ENCODE data around the gene PGLYRP1.

Gene PGLYRP1

GRCh38 chr19:46049597-46049996, 26.7 kb upstream of the PGLYRP1 start:
- ChIA-PET CTCF (interaction anchor here (0.6 to 1.3 kb wide), 4 partner anchors 21 to 90 kb away, joined by 3 to 5 read pairs (median 4); no protein-coding TSS in a partner anchor), POLR2A (ENCODE audit: low non-redundant PET) (no interaction called here)
- DNase-seq (ENCODE audit: low spot score) = no peak
- TF ChIP-seq, protein P1, sequence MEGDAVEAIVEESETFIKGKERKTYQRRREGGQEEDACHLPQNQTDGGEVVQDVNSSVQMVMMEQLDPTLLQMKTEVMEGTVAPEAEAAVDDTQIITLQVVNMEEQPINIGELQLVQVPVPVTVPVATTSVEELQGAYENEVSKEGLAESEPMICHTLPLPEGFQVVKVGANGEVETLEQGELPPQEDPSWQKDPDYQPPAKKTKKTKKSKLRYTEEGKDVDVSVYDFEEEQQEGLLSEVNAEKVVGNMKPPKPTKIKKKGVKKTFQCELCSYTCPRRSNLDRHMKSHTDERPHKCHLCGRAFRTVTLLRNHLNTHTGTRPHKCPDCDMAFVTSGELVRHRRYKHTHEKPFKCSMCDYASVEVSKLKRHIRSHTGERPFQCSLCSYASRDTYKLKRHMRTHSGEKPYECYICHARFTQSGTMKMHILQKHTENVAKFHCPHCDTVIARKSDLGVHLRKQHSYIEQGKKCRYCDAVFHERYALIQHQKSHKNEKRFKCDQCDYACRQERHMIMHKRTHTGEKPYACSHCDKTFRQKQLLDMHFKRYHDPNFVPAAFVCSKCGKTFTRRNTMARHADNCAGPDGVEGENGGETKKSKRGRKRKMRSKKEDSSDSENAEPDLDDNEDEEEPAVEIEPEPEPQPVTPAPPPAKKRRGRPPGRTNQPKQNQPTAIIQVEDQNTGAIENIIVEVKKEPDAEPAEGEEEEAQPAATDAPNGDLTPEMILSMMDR (conservative IDR thresholded peaks at IDR 0.05; ENCODE audit: low read depth) = no peak
- H3K27ac ChIP-seq = no peak overlapping the region

- TF ChIP-seq, protein P1 (conservative IDR thresholded peaks at IDR 0.05; ENCODE audit: low read depth) = no peak
- no peak for DNase-seq (ENCODE audit: low spot score)
- no peak overlapping the region for H3K27ac ChIP-seq
- ChIA-PET POLR2A (ENCODE audit: low non-redundant PET) (no interaction called here), CTCF (interaction anchor here (1.9 kb wide), 1 partner anchor 15 kb away, joined by 6 read pairs; no protein-coding TSS in a partner anchor)
Measured at GRCh38 chr19:46043519-46043918, 20.7 kb upstream of the PGLYRP1 start.

DNA sequence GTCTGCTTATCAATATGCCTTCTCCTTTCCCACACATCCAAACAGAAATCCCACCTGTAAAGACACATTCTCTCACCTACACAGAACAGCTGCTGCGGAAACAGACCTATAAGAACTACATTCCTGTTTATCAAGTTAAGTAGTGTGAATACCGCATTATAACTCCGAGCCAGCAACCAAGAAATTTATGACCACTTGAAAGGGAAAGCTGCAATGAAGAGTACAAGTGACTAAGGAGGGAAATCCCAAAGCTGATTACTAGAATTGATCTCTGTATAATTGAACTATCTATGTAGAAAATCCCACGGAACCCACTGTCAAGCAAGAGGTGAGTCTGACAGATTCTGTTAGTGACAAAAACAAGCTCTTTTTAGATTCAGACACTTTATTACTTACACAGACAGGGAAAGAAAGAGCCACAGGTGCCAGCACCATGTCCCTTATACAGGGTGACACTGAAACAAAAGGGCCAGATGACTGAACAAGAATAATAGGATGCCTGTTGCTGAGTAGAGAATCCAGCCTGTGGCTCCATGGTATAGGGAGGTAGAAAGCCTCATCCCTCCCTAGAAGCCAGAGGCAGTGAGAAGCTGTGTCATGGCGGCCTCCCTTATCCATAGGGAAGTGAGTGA, 19.5 kb upstream of the PGLYRP1 start:
- ChIA-PET CTCF (interaction anchor here (0.6 to 1.9 kb wide), 4 partner anchors 14 to 302 kb away, joined by 3 to 12 read pairs (median 4); no protein-coding TSS in a partner anchor), POLR2A (ENCODE audit: low non-redundant PET) (no interaction called here)
- H3K27ac ChIP-seq = no peak overlapping the region
- TF ChIP-seq, protein P1 (conservative IDR thresholded peaks at IDR 0.05; ENCODE audit: low read depth) = no peak
- DNase-seq (ENCODE audit: low spot score) = no peak

DNA sequence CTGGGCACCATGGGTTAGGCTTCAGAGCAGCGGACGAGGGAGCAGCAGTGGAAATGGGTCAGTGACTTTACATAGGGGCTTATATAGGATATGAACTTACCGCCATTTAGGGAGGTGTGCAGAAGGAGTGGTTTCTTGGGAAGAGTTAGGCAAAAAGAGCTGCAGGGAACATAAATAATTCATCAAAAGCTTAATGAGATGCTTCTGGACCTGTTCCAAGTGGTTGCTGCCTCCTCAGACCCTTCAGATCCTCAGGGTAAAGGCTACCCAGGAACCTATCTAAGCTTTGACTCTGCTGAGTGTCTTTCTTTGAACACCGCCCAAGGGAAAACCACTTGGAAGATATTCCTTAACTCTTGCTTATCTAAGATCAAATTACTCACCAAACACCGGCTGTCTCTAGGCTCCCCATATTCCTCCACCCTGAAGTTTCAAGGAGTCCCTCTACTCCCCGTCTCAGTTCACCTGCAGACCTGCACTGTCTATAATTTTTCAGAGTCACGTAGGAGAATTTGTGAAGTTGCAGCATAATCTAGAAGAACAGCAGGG, 18.2 kb upstream of the PGLYRP1 start, which contains the start of gene IGFL4:
TSS of gene IGFL4 (minus strand) at position 51 of the 549 bp plus-strand sequence. CDS start at position 11, 40 bp downstream.
- POLR2A ChIA-PET (ENCODE audit: low non-redundant PET) = no interaction called here
- DNase-seq (ENCODE audit: low spot score) = peak; percentile 54
- no peak within 1 kb of the TSS for H3K27ac ChIP-seq
- TF ChIP-seq, protein P1 (conservative IDR thresholded peaks at IDR 0.05; ENCODE audit: low read depth) = no peak
- CTCF ChIA-PET = interaction anchor here (0.6 to 0.9 kb wide), 3 partner anchors 16 to 36 kb away, joined by 3 to 4 read pairs (median 3); no protein-coding TSS in a partner anchor

- POLR2A ChIA-PET (ENCODE audit: low non-redundant PET) = no interaction called here
- CTCF ChIA-PET = interaction anchor here (0.9 to 1.0 kb wide), 2 partner anchors 15 to 37 kb away, joined by 3 read pairs; no protein-coding TSS in a partner anchor
- DNase-seq (ENCODE audit: low spot score) = no peak
- TF ChIP-seq, protein P1 (conservative IDR thresholded peaks at IDR 0.05; ENCODE audit: low read depth) = no peak
- H3K27ac ChIP-seq = no peak overlapping the region
Measured at GRCh38 chr19:46040125-46040524, 17.3 kb upstream of the PGLYRP1 start.

DNA sequence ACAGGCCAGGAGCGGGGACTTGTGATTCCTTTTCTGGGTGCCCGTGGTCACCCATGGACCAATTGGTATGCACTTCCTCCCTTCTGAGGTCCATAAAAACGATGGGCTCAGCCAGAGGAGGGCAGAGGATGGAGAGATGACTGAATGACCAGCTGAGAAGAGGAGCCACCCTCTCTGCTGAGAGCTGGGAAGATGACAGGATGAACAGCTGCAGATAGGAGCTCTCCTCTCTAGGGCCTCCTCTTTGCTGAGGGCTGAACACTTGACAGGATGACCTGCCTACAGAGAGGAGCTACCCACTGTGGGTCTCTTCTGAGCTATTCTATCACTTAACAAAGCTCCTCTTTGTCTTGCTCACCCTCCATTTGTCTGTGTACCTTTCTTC, 13.9 kb upstream of the PGLYRP1 start:
- no peak for DNase-seq (ENCODE audit: low spot score)
- H3K27ac ChIP-seq = no peak overlapping the region
- TF ChIP-seq, protein P1 (conservative IDR thresholded peaks at IDR 0.05; ENCODE audit: low read depth) = no peak
- POLR2A ChIA-PET (ENCODE audit: low non-redundant PET) = no interaction called here
- CTCF ChIA-PET = interaction anchor here (0.6 to 1.1 kb wide), 3 partner anchors 8 to 410 kb away, joined by 3 to 7 read pairs (median 7); no protein-coding TSS in a partner anchor

Data from RWPE1 (cell line).